Epithelial cell of prostate (primary cell): ENCODE results near the gene MPEG1.

Experiments used
- DNase-seq: peaks from one replicate; pipeline ENCODE4 v3.0.0-alpha.2; 2011; ENCODE audit warnings: low read depth, low spot score
- H3K27ac ChIP-seq: fragments of 450-650 bp; 2 replicates; pipeline ENCODE4 v1.5.1; 2017; ENCODE audit warnings: mild to moderate bottlenecking

Gene MPEG1

DNA sequence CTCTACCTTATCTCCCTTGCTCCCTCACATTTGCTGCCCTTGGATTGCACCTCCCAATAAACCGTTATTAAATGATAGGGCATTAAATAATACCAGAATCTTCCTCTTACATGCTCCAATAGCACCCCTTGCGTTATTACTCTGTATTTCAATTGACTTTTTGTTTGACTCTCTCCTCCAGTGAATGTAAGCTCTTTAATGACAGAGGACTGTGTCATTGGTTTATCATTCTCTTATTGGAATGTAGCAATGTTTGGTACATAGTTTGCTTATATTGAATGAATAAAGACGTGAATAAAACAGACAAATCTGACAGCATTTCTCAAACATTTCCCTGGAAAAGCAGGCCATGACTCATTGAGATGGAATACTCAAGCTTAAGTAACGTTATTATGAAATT lies 8.7 kb upstream of the MPEG1 start:
- peak overlapping the region; percentile 35 for H3K27ac ChIP-seq
- DNase-seq: no peak

DNA sequence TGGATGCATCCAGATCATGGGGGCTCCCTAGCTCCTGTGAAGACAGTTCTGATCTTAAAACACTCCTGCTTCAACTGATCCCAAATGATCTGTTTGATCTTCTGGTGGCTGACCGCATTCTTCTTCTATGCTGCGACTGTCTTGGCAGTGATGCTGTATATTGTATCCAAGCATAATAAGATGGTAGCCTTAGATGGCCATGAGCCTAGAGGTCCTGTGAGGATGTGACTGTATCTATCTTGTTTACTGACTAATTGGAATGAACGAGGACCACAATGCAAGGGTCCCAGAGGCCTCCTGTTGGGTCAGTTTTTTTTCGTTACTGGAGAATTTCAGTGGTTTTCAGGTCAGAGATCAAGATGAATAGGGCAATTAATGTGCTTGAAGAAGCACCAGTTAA lies 7.1 kb upstream of the MPEG1 start:
- H3K27ac ChIP-seq: no peak overlapping the region
- DNase-seq: no peak

DNA sequence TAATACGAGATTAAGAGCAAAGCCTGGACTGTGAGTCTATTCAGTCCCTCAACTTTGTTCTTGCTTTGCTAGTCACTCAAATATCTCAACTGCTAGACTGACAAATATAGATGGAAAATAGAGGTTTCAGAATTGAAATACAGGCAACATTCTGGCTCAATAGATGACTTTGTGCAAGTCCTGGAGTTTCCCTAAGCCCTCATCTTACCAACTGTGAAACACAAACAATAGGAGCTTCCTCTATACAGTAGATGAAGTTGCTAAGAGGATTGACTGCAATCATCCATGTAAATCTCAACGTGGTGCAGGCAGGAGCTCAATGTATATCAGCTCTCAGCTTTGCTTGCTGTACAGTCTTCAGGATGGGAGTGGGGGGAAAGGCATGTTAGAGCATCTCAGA lies 6.2 kb upstream of the MPEG1 start:
- DNase-seq: no peak
- H3K27ac ChIP-seq: no peak overlapping the region

DNA sequence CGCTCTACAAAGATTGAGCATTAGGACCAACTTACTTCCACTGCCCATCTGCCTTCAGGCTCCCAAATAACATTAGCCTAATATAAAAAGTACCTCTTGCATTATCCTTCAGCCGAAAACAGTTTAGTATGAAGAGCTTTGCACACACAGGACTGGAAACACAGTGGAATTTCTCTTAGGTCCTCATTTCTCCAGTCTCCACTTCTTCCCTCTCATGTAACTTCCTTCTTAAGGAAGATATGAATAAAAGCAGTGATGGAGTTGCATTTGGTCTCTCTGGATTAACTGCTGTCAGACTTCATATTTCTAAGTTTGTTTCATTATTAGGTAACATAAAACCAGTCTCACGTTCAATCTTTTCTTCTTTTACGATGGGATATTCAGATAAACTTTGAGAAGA lies 5.6 kb upstream of the MPEG1 start:
- no peak for DNase-seq
- H3K27ac ChIP-seq: no peak overlapping the region

DNA sequence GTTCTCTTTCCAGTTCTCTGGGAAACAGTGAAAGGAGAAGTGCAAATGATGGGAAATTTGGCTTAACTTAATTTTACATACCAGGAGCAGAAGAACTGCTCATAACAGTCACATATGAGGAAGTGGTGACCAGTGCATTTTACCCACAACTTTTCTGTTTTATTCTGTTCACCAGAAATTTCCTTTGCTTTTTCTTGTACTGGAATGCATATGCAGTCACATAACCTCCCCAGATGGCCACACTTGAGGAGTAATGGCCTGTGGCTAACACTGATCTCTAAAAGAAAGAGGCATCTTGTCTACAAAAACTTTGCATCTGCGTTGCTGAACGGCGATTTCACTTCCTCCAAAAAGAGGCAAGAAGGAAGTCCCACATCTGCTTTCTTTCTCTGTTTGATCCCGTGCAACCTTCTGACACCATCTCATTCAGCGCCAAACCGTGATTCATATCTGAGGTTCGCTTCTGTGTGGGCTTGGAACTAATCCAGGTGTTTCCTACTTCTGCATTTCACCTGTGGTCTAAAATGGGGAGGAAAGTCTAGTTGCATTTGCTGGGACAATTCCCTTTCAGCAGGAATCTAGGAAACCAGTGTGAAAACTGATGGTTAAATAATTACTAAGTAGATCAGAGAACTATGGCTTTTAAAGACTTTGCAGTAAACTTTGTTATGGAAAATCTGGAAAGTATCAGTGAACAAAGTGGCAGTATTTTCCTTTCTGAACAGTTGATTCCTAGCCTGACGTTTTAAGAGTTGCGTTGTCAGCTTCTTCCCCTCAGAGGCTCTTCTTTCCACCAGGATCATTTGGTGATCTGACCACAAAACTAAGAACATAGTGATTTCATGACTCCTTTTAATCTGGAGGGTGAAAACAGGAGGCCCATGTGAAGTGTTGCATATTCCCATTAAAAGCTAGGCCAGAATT lies 4.2 kb upstream of the MPEG1 start:
- DNase-seq: peak; percentile 41
- H3K27ac ChIP-seq: no peak overlapping the region

DNA sequence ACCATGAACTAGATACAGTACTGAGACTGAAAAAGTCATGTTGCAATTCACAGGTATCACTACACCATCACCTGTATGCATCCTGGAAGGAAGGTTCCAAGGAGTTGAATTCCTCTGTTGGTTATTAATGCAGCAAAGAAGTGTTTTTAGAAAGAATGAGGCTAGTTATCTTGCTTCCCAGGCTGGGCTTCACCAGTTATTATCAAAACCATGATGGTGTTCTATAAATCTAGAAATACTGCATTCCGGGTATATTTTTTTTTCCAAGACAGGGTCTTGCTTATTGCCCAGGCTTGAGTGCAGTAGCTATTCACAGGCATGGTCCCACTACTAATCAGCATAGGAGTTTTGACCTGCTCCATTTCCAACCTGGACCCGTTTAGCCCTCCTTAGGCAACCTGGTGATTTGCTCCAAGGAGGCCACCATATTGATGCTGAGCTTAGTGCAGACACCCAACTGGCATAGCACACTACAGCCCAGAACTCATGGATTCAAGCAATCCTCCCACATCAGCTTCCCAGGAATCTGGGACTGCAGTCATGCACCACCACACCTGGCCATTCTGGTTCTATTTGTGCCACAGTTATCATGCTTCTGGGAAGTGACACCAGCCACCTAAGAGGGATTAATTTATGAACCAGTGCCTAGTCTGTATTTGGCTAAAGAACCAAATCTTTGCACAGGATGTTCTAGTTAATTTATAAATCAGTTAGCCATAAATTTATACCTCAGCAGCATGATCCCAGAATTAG lies 1.6 kb upstream of the MPEG1 start:
- DNase-seq: no peak

DNA sequence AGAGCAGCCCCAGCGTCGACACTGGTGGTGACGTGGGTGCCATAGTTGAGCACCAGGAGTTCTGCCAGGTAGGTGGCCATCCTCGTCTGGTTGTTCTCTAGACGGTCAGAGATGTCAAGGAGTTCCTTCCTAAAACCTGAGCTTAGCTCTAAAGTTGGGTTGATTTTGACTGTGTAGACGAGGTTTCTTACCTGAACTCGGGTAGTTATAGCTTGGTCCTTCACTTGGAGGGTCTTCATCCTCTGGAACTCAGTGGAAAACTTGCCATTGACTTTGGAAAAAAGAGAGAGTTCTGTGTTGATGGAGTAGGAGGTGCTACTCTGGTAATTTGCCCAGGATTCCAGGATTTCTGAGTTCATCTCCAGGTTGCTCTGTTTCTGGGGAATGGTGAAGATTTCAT lies 505 bp downstream of the MPEG1 start:
- H3K27ac ChIP-seq: no peak overlapping the region
- no peak for DNase-seq

More for the DNA sequence above, 1.6 kb upstream of the MPEG1 start:
- no peak overlapping the region for H3K27ac ChIP-seq

DNA sequence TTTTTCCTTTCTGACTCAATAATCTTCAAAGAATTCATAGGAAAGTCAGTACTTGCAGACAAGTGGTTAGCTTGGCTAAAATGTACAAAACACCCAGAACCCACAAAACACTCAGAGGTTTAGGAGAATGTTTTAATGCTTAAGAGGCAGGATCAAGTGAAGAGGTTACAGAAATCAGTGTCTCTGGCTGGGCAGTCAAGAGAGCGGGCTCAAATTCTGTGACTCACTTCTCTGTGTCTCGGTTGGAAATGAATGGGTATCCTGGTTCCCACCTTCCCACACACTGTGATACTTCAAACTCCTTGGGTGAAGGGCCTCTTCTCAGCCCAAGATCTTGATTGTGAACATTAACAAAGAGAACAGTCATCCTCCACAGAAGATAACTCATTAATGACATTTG lies 3.8 kb downstream of the MPEG1 start:
- no peak overlapping the region for H3K27ac ChIP-seq
- no peak for DNase-seq

DNA sequence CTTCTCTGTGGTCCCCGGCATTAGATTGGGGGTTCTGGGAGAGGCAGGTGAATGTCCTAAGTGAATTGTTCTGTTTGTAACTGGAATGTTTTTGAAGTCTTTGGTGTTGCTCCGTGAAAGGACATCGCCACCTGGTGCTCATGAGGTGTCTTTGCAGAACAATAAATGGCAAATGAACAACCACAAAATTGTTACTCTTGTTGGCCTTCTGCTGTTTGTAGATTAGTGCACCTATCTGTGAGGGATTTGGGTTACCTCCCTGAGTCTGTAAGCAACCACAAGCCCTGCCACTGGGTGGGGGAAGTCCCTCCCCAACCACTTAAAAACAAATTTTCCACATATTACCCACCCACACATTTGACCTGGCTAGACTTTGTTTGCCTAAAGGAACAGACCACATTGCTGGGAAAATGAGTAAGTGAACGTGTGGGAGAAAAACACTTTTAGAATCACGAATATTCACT lies 4.7 kb downstream of the MPEG1 start:
- no peak for DNase-seq
- H3K27ac ChIP-seq: no peak overlapping the region

DNA sequence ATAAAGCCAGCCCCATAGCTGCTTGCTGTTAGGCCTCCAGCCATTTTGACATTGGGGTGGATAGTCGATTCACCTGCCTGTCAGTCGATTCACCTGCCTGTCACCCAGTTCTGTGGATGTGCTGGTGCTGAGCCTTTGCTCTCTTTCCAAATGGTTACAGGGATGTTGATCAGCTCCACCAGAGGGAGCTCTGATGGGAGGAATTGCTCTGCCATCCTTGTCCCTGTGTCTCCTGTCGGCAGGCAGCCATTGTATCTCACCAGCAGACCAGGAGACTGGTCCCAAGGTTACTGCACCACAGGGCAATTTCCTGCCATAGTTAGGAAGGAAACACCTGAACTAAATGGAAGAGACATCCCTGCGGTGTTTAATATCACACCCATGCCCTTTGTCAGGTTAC lies 6.1 kb downstream of the MPEG1 start:
- DNase-seq: no peak
- no peak overlapping the region for H3K27ac ChIP-seq

DNA sequence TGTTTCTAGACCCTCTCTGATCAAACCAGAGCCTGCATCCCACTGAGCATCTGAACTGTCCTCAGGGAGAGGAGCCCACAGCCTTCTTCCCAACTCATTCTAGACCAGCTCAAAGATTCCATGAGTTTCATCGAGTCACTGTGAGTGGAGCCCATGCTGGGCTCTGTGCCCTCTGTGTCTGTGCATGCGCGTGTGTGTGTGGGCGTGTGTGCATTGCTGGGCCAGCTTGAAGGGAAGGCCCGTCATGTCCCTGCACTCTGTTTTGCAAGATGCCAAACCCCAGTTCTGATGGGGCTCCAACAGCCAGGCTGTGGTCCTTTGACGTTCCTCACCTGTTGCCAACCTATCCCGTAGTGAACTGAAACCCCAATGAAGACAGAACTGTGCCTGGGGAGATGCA lies 7.1 kb downstream of the MPEG1 start:
- no peak for DNase-seq
- no peak overlapping the region for H3K27ac ChIP-seq

DNA sequence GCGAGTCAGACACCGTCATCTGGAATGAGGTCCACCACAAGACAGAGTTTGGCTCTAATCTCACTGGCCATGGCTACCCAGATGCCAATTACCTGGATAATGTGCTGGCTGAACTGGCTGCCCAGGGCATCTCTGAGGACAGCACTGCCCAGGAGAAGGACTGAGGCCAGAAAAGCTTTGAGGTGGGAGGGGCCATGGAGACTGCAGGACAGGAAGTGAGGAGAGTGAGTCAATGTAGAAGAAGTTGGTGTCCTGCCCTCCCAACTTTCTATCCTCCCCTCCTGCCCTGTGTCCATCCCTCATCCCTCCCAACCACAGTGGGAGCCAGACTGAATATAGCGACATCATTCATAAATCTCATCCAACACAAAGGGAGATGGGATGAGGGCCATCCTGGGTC lies 8.0 kb downstream of the MPEG1 start:
- no peak for DNase-seq
- H3K27ac ChIP-seq: no peak overlapping the region

DNA sequence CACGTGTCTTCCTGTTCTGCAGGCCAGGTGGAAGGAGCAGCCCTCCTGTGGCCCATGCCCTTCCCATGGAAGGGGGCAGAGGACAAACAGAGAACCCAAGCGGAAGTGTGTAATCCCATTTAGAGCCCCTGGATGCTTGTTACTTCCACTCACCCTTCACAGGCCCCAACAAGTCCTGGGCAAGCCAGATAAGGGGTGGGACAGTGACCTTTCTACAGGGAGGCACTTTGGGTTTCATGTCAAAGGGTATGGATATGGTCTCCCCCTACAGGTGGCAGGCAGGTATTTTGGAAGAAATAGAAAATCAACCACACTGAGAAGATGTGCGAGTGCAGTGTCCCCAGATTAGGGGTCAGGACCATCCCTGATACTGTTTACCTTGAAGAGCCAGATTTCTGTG lies 11.4 kb downstream of the MPEG1 start:
- H3K27ac ChIP-seq: no peak overlapping the region
- no peak for DNase-seq

DNA sequence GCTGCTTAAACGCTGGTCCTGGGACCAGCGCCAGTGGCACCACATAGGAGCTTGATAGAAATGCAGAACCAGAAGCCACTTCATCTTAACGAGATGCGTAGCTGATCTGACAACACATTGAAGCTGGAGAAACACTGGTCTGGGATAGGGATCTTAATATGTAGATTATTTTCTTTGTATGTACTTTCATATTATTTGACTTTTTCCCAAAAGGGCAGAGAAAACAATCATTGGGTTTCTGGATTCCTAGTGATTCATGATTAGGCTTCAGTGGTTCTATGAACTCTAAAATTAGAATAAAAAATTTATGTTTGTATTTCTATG lies 12.3 kb downstream of the MPEG1 start:
- no peak for DNase-seq
- H3K27ac ChIP-seq: no peak overlapping the region

DNA sequence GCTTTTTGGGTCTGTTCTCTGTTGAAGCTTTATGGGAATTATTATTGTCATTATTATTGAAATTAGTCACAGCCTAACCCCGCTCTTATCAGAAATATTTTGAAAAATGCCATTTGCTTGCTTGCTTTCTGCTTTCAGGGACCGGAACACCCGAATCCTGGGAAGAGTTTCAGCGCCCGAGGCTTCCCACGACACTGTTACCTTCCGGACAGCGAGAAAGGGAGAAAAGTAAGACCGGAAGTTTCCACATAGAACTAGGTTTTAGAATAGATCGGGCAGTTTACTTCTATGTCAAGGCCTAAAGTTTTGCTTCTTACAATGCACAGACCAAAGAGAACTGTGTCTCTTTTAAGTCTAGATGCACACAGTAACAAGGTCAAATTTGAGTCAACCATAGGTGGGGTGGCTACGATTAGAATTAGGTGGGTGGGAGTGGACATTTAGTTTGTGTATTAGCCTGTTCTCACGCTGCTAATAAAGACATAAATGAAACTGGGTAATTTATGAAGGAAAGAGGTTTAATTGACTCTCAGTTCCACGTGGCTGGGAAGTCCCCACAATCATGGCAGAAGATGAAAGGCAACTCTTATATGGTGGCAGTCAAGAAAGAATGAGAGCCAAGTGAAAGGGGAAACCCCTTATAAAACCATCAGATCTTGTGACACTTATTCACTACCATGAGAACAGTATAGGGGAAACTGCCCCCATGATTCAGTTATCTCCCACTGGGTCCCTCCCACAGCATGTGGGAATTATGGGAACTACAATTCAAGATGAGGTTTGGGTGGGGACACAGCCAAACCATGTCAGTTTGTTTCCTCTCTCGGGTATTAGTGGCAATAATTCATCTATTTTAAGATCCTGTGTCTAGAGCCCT lies 12.9 kb downstream of the MPEG1 start:
- no peak for DNase-seq
- H3K27ac ChIP-seq: no peak overlapping the region

DNA sequence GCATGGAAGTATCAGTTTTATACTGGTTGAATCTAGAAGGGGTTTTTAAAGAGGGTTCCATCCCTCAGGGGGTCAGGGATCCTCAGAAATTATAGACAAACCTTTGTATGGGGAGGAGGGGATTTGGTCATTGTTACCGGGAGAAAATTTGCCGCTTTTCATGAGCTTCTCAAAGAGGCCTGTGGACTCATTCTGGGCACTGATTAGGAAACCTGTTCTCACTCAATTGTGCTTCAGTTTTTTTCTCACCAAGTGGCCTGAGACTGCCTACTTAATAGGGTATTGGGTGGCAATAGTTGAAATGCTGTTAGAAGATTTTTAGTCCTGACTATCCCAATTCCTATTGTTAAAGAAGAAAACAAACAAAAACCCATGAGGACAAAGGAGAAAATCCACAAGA lies 14.0 kb downstream of the MPEG1 start:
- no peak for DNase-seq
- no peak overlapping the region for H3K27ac ChIP-seq

DNA sequence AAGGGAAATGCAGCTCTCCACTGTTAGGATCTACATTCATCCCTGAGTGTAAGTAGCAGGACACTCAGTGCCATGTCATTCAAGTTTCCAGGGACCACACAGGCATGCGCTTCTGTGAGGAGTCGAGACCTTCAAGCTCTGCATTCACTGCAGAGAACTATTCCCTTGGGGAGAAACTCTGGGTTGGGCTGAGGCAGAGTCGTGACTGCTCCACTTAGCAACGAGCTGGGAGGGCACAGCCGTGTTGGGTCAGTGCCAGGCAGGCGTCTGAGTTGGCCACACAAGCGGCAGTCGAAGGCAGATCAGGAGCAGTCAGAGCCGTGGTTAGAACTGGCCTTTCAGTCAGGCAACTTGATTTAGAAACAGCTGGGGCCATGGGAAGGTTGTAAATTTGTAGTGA lies 14.7 kb downstream of the MPEG1 start:
- no peak for DNase-seq
- no peak overlapping the region for H3K27ac ChIP-seq

DNA sequence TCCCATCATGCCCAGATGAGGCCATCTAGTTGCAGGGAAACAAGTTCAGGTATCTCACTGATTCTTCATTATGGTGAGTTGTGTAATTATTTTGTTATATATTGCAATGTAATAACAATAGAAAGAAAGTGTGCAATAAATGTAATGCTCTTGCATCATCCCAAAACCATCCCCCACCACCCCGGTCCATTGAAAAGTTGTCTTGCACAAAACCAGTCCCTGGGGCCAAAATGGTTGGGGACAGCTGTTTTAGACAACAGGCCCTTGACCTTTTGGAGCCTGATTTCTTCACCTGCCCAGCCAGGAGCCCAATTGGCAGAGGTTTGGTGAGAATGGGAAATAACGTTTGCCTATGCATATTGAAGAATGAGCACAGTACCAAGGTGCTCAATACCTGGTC lies 15.9 kb downstream of the MPEG1 start:
- H3K27ac ChIP-seq: no peak overlapping the region
- no peak for DNase-seq

DNA sequence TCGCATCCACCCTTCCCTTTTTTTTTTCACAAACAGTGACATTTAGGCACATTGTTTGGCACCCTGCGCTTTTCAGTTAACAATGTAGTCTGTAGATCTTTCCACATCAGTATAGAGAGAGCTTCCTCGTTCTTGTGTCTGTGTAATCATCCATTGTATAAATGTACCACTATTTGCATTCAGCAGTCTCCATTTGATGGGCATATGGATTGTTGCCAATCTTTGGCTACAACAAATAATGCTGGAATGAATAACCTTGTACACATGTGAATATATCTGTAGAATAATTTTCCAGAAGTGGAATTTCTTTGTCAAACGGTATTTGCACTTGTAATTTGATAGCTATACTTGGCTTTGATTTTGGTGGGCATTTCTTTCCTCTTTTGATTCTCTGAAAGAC lies 17.1 kb downstream of the MPEG1 start:
- no peak overlapping the region for H3K27ac ChIP-seq
- no peak for DNase-seq

DNA sequence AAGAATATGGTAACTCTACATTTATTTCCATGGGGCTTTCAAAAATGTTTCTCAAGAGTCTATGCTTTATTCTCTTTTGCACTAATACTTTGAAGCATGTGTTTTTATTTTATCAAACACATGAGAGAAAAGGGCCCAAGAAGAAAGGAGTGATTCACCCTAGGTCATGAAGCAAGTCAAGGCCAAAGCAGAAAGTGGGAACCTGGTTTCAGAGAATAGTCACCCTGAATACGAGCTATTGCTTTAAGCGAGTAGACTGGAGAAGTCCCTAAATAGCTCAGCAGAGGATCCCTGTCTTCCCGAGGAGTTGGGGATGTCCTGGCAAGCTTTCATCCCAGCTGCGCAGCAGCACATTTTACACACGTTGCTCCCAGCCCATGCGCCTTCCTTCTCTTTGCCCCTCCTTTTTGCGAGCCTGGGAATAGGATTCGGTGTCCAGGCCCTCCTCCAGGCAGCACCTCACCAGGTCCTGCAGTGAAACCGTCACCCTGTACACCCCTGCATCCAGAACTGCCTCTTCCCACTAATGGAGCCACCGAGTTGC lies 19.1 kb downstream of the MPEG1 start:
- no peak for DNase-seq
- H3K27ac ChIP-seq: no peak overlapping the region
